HG03280 (cell line): ENCODE measurements around the gene NELFCD.

Experiments
- ATAC-seq: cut with Tn5 transposase; IDR thresholded peaks from one replicate; pipeline ENCODE4 v1.9.1; 2021; ENCODE audit warnings: mild to moderate bottlenecking, moderate library complexity; ENCODE audit not compliant: unreplicated experiment

Gene NELFCD

GRCh38 chr20:59042796-59043631 is 62.0 kb downstream of the NELFCD start:
- peak; percentile 93 for ATAC-seq

GRCh38 chr20:59043698-59044097 is 62.6 kb downstream of the NELFCD start:
- ATAC-seq: no peak

- no peak for ATAC-seq
These were observed 63.2 kb downstream of the NELFCD start for GRCh38 chr20:59044295-59044694.
